ENCODE measurements around the gene HRG.

GRCh38 chr3:186627852-186628414 lies 37.9 kb upstream of the HRG start:
- TF ChIP-seq, protein P1, sequence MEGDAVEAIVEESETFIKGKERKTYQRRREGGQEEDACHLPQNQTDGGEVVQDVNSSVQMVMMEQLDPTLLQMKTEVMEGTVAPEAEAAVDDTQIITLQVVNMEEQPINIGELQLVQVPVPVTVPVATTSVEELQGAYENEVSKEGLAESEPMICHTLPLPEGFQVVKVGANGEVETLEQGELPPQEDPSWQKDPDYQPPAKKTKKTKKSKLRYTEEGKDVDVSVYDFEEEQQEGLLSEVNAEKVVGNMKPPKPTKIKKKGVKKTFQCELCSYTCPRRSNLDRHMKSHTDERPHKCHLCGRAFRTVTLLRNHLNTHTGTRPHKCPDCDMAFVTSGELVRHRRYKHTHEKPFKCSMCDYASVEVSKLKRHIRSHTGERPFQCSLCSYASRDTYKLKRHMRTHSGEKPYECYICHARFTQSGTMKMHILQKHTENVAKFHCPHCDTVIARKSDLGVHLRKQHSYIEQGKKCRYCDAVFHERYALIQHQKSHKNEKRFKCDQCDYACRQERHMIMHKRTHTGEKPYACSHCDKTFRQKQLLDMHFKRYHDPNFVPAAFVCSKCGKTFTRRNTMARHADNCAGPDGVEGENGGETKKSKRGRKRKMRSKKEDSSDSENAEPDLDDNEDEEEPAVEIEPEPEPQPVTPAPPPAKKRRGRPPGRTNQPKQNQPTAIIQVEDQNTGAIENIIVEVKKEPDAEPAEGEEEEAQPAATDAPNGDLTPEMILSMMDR (IDR thresholded peaks at IDR 0.05): no peak
- TF ChIP-seq POLR2A (IDR thresholded peaks at IDR 0.05): no peak
